Activated naive CD8-positive, alpha-beta T cell treated with anti-CD3 and anti-CD28 coated beads, Interleukin-2, amount 10 ng/mL, durations not matched to agents 7 days and 5 days (primary cell): Measurements from ENCODE around the gene EGFR. TPM values are rescaled to one million over a fixed set of nuclear protein-coding genes. Genes with fewer than 3 reads are reported as not detected.

Experiments
- ATAC-seq: fragments of 150-1000 bp; cut with Tn5 transposase; one replicate; pipeline ENCODE4 v1.10.0; 2021; ENCODE audit warnings: low read depth, moderate library complexity
- POLR2A ChIA-PET: fragments of 350-600 bp; sonication (Branson Sonifier 250); formaldehyde crosslinking; loops from one replicate; lab custom pipeline; 2021; ENCODE audit warnings: antibody characterized with exemption; lab: Charles Lee
- DNase-seq: peaks from one replicate; pipeline ENCODE4 v3.0.0; 2021
- H3K27ac Mint-ChIP-seq: one replicate; pipeline ENCODE4 v1.8.0; 2022; ENCODE audit warnings: mild to moderate bottlenecking, mixed read lengths
- H3K27me3 Mint-ChIP-seq: one replicate; pipeline ENCODE4 v1.8.0; 2022; ENCODE audit warnings: mild to moderate bottlenecking, moderate library complexity, mixed read lengths
- H3K36me3 Mint-ChIP-seq: one replicate; pipeline ENCODE4 v1.8.0; 2021; ENCODE audit warnings: mild to moderate bottlenecking, mixed read lengths
- H3K4me1 Mint-ChIP-seq: one replicate; pipeline ENCODE4 v1.8.0; 2021; ENCODE audit warnings: mixed read lengths
- H3K4me3 Mint-ChIP-seq: one replicate; pipeline ENCODE4 v1.8.0; 2022; ENCODE audit warnings: mild to moderate bottlenecking, moderate library complexity, mixed read lengths
- H3K9me3 Mint-ChIP-seq: one replicate; pipeline ENCODE4 v1.8.0; 2021; ENCODE audit warnings: mixed read lengths
- total RNA-seq, 2 experiments: library from RNA; stranded (reverse); gene quantifications; one replicate each; pipeline ENCODE4 v1.2.3, GENCODE V29; 2021

EGFR gene
- total RNA-seq, 2 experiments from 2014 or later, result not detected

DNA sequence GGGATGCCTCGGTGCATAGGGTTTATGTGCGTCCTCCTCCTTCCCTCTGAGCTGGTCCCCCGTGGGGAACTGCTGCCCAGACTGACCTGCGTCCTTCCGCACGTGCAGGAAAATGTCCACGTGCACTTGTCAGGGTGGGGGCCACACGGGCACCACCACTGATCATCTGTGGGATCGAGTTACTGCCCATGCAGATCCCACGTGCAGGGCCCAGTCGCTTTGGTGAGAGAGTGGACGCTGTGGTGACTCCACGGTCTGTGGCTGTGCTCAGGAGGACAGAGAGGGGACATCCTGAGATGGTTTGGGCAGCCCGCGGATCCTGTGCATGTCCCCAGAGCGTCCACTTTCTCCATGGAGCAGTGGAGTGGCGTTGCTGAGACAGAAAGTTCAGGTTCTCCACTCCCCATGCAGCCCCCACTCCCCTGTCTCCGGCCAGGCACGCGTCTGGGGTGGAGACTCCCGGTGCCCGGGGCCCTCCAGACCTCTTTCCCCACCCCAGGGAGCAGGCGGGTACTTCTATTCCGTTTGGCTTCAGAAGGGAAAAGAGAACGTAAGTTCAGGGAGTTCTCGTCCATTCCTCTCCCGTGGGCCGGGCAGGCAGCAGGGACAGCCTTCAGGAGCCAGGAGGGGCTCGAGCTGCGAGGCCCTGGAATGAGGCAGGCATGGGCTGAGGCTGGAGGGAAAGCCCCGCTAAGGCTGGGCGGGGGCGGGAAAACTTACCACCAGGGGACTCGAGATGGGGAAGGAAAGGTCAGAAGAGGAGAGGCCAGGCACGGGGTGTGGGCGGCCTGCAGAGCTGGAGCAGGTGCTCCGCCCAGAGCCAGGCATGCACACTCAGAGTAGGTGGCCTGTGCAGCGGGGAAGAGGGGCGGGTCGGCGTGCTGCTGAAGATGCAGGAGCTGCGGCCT, 59.9 kb downstream of the EGFR start:
- peaks cover 3% of the 10 kb centered on the region for H3K27me3 Mint-ChIP-seq
- DNase-seq, result no peak

DNA sequence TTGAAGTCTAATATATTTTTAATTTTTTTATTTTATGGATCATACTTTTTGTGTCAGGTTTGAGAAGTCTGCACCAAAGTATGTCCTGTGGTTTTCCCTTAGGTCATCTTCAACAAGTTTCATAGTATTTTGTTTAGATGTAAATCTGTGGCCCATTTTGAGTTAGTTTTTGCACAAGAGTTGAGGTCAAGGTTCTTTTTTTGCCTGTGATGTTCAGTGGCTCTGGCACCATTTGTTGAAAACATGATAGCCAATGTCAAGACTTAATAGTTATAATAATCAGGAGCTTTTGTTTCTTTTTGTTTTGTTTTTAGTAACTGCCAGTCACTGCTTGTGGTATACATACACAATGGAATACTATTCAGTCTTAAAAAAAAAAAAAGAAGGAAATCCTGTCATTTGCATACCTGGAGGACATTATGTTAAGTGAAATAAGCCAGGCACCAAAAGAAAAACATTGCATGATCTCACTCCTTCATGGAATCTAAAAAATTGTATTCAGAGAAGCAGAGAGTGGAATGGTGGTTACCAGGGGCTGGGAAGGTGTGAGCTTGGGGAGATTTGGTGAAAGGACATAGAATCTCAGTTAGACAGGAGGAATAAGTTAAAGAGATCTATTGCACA, 61.3 kb downstream of the EGFR start:
- H3K4me1 Mint-ChIP-seq, result no peaks in the 10 kb centered on the region
- POLR2A ChIA-PET, result no interaction called here

More for the DNA sequence above, 59.9 kb downstream of the EGFR start:
- Mint-ChIP-seq H3K36me3 (no peaks in the 10 kb centered on the region), H3K4me1 (peaks cover 2% of the 10 kb centered on the region), H3K9me3 (no peaks in the 10 kb centered on the region), H3K4me3 (no peak overlapping the region), H3K27ac (no peak overlapping the region)
- POLR2A ChIA-PET, result no interaction called here
- ATAC-seq, result no peak

DNA sequence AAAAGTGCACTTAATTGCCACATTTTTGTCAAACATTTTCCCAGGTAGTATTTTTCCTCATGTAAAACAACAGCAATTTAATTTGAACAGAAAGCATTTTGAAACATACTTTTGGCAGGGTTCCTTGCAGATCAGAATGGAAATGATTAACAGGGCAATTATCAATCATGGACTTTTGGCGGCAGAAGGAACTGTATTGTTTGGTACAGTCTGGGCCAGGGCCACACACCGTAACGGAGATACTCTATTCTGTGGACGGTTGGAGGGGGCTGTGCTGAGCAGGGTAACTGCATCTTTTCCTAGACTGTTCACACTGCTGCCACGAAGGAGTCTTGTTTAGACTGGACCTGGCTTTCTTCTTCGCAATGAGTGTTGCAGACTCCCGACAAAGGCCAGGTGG, 62.3 kb downstream of the EGFR start:
- POLR2A ChIA-PET, result no interaction called here
- H3K4me1 Mint-ChIP-seq, result no peaks in the 10 kb centered on the region
- ATAC-seq (no peak), DNase-seq (no peak)
- no peaks in the 10 kb centered on the region for H3K9me3 Mint-ChIP-seq
- H3K27me3 Mint-ChIP-seq, result peaks cover 11% of the 10 kb centered on the region
- no peaks in the 10 kb centered on the region for H3K36me3 Mint-ChIP-seq
- no peak overlapping the region for H3K27ac Mint-ChIP-seq
- no peak overlapping the region for H3K4me3 Mint-ChIP-seq

More for the DNA sequence above, 61.3 kb downstream of the EGFR start:
- DNase-seq (no peak), ATAC-seq (no peak)
- Mint-ChIP-seq H3K4me3 (no peak overlapping the region), H3K27ac (no peak overlapping the region), H3K9me3 (no peaks in the 10 kb centered on the region), H3K36me3 (no peaks in the 10 kb centered on the region), H3K27me3 (peaks cover 8% of the 10 kb centered on the region)

DNA sequence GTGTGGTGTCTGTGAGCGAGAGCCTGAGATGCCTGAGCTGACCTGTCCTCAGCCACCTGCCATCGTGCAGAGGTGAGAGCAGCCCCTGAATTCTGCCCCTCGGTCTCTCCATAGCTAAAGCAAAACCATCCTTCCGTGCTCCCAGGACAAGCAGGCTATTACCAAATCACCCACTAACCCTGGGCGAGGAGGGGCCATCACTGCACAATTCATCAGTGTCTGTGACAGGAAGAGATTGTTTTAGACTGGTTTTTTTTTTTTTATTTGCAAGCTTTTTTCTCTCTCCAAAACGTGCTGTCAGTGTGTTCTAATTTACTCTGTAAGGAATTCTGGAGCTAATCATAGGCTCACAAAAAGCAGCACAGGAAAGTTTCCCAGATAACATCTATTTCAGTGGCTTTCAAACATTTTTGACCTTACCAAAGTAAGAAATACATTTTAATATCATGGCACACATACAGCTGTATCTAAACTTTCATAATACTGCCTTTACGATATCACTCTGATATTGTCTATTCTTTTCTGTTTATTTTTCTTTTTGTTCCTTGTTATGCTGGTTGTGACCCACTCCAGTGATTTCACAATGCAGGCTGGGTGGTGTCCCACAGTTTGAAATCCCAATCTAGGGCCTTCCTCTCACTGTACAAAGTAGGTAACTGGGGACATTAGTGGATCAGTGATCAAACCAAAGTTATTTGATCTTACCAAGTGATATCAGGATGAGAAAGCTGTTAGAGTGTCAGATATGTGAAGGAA, 62.8 kb downstream of the EGFR start:
- no peak for ATAC-seq
- H3K27me3 Mint-ChIP-seq, result peaks cover 13% of the 10 kb centered on the region
- no peak for DNase-seq
- no peak overlapping the region for H3K27ac Mint-ChIP-seq
- no peaks in the 10 kb centered on the region for H3K9me3 Mint-ChIP-seq
- H3K4me3 Mint-ChIP-seq, result no peak overlapping the region
- POLR2A ChIA-PET, result no interaction called here
- H3K36me3 Mint-ChIP-seq, result no peaks in the 10 kb centered on the region
- H3K4me1 Mint-ChIP-seq, result peaks cover 3% of the 10 kb centered on the region

DNA sequence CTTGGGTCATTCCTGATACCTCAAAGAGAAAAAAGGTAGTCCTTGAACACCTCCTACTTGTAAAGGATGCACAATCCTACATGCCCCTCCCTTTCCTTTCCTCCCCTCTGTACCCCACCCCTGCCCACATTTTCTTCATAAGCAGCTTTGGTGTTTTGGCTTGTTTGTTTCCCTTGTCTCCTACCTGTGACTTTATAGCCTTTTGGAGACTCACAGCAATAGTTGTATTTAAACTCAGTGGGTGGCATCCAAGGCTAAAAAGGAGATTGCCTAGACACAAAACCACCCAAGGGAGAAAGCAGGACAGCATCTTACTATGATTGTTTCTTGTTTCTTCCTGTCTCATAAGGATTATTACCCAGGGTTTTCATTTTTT, 63.4 kb downstream of the EGFR start:
- H3K4me3 Mint-ChIP-seq, result no peak overlapping the region
- POLR2A ChIA-PET, result no interaction called here
- H3K9me3 Mint-ChIP-seq, result no peaks in the 10 kb centered on the region
- ATAC-seq (no peak), DNase-seq (no peak)
- no peaks in the 10 kb centered on the region for H3K36me3 Mint-ChIP-seq
- H3K27me3 Mint-ChIP-seq, result peaks cover 15% of the 10 kb centered on the region
- no peak overlapping the region for H3K27ac Mint-ChIP-seq
- peaks cover 7% of the 10 kb centered on the region for H3K4me1 Mint-ChIP-seq

DNA sequence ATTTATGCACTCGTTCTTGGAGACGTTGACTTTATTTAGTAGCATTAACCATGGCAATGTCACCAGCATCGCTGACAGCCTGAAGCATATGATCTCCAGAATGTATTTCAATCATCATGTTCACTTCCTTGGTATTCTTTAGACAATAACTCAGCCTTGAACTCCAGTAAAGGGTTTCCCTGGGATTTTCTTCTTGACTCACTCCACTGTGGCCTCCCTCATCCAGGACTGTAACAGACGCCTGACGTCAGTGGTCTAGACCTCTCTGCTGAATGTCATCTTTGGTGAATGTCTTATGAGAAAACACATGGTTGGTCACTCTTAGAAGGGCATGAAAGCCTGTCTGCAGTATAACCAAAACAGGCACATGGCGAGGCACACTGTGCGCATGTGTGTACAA, 64.4 kb downstream of the EGFR start:
- ATAC-seq (no peak), DNase-seq (no peak)
- Mint-ChIP-seq H3K4me1 (peaks cover 10% of the 10 kb centered on the region), H3K9me3 (no peaks in the 10 kb centered on the region), H3K27me3 (peaks cover 15% of the 10 kb centered on the region), H3K27ac (no peak overlapping the region), H3K36me3 (no peaks in the 10 kb centered on the region), H3K4me3 (no peak overlapping the region)
- POLR2A ChIA-PET, result no interaction called here

DNA sequence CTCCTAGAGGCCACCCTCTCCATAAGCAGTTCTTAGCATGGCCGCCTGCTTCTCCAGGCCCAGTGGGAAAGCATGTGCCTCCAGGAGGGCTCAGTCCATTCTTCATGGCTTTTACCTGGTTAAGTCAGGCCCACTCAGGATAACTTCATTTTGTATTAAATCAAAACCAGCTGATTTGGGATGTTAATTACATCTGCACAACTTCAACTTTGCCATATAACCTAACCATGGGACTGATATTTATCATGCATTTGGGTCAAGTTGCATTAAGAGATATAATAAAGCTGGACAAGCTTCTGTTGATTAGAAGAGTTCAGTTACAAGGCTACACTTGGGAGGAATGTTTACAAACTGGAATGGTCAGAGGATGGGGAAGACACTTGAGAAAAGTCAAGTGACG, 65.5 kb downstream of the EGFR start:
- POLR2A ChIA-PET, result no interaction called here
- Mint-ChIP-seq H3K4me1 (peaks cover 10% of the 10 kb centered on the region), H3K27me3 (peaks cover 15% of the 10 kb centered on the region), H3K4me3 (no peak overlapping the region), H3K27ac (no peak overlapping the region), H3K9me3 (no peaks in the 10 kb centered on the region), H3K36me3 (no peaks in the 10 kb centered on the region)
- ATAC-seq (no peak), DNase-seq (no peak)

DNA sequence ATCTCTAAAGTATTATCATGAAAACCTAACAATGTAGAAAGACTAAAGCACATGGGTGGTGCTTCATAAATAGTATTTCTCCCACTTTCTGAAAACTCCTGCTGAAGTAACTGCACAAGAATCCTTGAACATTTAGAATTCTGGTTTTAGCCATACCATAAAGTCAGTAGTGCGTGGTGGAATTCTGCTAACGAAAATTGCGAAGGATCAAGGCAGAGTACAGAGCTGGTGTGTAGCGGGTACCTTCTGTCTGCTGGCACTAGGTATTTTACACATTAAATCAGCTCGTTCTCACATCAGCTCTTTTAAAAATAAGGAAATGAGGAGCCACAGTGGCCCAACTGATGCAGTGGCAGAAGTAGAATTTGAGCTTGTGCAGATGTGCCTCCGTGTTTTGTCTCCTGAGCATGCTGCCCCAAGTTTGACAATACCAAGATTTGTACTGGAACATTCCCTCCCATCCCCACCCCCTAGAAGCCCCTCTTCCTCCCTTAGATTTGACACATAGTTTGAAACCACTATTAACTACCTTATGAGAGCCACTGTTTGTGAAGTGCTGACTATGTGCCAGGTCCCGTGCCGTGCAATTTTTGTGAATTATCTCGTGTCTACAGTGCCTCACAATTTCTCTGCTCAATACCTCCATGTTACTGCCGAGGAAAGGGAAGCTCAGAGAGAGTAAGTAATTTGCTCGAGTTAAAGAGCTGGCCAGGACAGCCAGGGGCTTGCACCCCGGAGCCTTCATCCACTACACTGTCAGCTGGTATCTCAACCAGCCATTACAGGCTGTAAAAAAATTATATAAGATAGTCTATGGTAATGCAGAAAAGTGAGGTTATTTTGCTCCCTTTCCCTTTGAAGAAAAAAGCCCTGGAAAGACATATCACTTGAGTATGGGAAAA, 66.9 kb downstream of the EGFR start:
- peaks cover 12% of the 10 kb centered on the region for H3K27me3 Mint-ChIP-seq
- H3K4me1 Mint-ChIP-seq, result peaks cover 10% of the 10 kb centered on the region
- POLR2A ChIA-PET, result no interaction called here
- H3K4me3 Mint-ChIP-seq, result no peak overlapping the region
- H3K36me3 Mint-ChIP-seq, result no peaks in the 10 kb centered on the region
- no peak overlapping the region for H3K27ac Mint-ChIP-seq
- ATAC-seq (no peak), DNase-seq (no peak)
- H3K9me3 Mint-ChIP-seq, result no peaks in the 10 kb centered on the region

DNA sequence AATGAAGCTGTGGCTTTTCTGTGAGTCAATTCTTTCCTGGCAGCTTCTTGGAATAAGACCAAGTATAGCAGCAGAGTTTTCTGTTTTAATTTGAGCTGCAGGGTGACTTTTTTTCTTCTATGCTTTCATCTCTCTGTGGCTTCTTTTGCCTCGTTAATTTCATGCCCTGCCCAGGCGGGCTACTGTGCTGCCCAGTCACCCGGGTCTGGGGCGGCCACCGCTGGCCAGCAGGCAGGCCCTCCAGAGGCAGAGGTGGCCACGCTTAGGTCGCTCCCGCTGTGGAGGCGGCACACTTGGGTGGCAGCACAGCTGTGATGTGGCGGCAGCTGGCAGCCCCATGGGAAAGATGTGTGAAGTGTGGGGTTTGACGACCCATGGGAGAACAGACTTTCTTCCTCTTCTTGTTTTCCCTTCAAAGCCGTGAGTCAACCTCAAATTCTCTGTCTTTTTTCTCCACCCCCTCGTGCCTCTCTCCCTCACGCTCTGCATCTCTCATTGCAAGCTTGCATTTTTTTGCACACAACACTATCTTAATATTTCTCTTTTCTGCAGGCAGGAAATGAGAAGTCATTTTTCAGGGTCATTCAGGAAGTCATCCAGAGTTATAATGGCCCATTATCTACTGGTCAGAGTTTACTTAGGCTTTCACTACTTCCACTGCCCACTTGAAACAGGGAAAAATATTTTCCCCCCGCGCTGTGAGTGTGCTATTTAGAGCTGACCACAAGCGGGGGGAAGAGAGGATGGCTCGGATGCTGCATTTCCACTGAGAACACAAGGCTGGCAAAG, 67.8 kb downstream of the EGFR start:
- peaks cover 10% of the 10 kb centered on the region for H3K4me1 Mint-ChIP-seq
- H3K27ac Mint-ChIP-seq, result no peak overlapping the region
- H3K27me3 Mint-ChIP-seq, result peaks cover 12% of the 10 kb centered on the region
- ATAC-seq (no peak), DNase-seq (no peak)
- H3K9me3 Mint-ChIP-seq, result no peaks in the 10 kb centered on the region
- H3K4me3 Mint-ChIP-seq, result peak overlapping the region; percentile 11
- POLR2A ChIA-PET, result no interaction called here
- H3K36me3 Mint-ChIP-seq, result no peaks in the 10 kb centered on the region

DNA sequence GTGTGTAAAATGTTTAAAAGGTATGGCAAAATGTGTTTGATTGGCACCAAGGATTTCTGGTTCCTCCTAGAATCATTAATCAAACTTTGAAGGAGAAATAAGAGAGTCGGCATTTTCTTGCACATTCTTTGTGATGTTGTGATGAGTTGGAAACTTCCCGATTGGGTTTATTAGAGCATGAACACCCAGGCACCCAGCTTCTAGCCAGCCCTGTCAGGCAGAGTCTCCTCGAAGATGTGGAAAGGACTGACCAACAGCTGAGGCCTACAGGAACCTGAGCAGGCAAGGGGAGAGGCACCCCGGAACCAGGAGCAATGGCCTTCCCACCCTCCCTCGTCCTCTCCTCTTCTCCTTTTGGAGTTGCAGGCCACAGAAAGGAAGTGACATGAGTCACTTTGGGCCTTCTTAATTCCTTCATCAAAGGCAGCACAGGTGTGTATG, 68.7 kb downstream of the EGFR start:
- no peaks in the 10 kb centered on the region for H3K36me3 Mint-ChIP-seq
- H3K4me3 Mint-ChIP-seq, result no peak overlapping the region
- ATAC-seq (no peak), DNase-seq (no peak)
- H3K27ac Mint-ChIP-seq, result no peak overlapping the region
- POLR2A ChIA-PET, result no interaction called here
- H3K9me3 Mint-ChIP-seq, result no peaks in the 10 kb centered on the region
- H3K27me3 Mint-ChIP-seq, result peaks cover 12% of the 10 kb centered on the region
- peaks cover 10% of the 10 kb centered on the region for H3K4me1 Mint-ChIP-seq

DNA sequence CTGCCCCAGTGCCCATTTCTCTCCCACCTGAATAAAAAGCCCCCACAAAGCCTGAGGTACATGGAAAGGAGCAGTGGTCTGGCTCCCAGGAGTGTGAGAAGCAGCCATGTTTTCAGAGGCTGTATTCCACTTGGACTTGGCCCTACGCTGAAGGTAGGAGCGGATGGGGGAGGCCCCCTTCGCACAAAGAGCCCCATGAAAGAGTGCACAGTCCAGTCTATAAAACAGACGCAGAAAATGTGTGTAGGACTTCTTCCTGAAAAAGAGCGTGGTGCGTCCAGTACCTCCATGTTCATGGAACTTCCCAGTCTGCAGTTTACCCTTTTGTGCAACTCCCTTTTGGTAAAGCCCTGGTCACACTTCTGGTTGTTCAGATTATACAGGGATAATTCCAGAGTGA, 69.3 kb downstream of the EGFR start:
- no peak overlapping the region for H3K27ac Mint-ChIP-seq
- POLR2A ChIA-PET, result no interaction called here

DNA sequence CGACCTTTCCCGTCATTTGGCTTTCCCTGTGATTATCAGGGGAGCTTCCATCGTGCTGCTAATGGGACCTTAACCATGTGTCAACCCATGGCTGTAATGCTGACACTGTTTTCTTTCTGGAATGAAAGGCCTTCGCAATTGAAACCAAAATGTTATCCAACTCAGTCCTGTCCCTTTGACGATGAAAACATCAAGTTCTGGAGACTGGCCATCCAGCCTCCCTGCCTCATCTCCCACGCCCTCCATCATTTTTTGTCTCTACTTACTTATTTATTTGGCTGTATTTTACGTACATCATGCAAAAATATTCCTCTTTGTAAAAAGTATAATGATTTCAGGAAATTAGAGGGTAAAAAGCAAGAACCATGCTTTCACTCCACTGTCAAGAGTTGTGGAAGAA, 69.8 kb downstream of the EGFR start:
- H3K36me3 Mint-ChIP-seq, result no peaks in the 10 kb centered on the region
- ATAC-seq, result no peak
- H3K9me3 Mint-ChIP-seq, result no peaks in the 10 kb centered on the region
- H3K4me1 Mint-ChIP-seq, result peaks cover 10% of the 10 kb centered on the region
- POLR2A ChIA-PET, result no interaction called here
- no peak overlapping the region for H3K27ac Mint-ChIP-seq
- no peak for DNase-seq
- peaks cover 12% of the 10 kb centered on the region for H3K27me3 Mint-ChIP-seq
- no peak overlapping the region for H3K4me3 Mint-ChIP-seq

More for the DNA sequence above, 69.3 kb downstream of the EGFR start:
- Mint-ChIP-seq H3K4me1 (peaks cover 10% of the 10 kb centered on the region), H3K4me3 (no peak overlapping the region), H3K27me3 (peaks cover 12% of the 10 kb centered on the region), H3K36me3 (no peaks in the 10 kb centered on the region), H3K9me3 (no peaks in the 10 kb centered on the region)
- ATAC-seq, result no peak
- DNase-seq, result no peak
